Testis (tissue), 3 donors: Measurements from ENCODE around the gene CACNB2. TPM values are rescaled to one million over a fixed set of nuclear protein-coding genes. Genes with fewer than 3 reads are reported as not detected.

Experiments
- DNase-seq: peaks from one replicate; pipeline ENCODE4 v3.0.0-alpha.2; 2019
- H3K27ac ChIP-seq, 2 donors: fragments of 200-600 bp; sonication (generic); one replicate each; pipeline ENCODE4 v1.5.1; 2019
- H3K27me3 ChIP-seq: fragments of 200-600 bp; sonication (generic); one replicate; pipeline ENCODE4 v1.5.1; 2019
- H3K36me3 ChIP-seq: fragments of 200-600 bp; sonication (generic); one replicate; pipeline ENCODE4 v1.5.1; 2017; ENCODE audit warnings: low read depth; ENCODE audit errors: missing control alignments
- H3K4me1 ChIP-seq: fragments of 200-600 bp; sonication (generic); one replicate; pipeline ENCODE4 v1.5.1; 2019
- H3K4me3 ChIP-seq, 2 donors: fragments of 200-600 bp; sonication (generic); one replicate each; pipeline ENCODE4 v1.5.1; 2017 to 2019
- H3K9me3 ChIP-seq: fragments of 200-600 bp; sonication (generic); one replicate; pipeline ENCODE4 v1.5.1; 2017
- CTCF ChIP-seq, 3 experiments: fragments of 450-650 bp in 2 of 3; fragments of 200-600 bp in 1 of 3; sonication (generic) in 1 of 3; IDR thresholded peaks; one replicate each; pipeline ENCODE4 v1.5.1; 2016 to 2019; ENCODE audit warnings: antibody characterized with exemption in 3 of 3, mild to moderate bottlenecking in 2 of 3, moderate library complexity in 1 of 3
- POLR2A ChIP-seq: fragments of 450-650 bp; IDR thresholded peaks from one replicate; pipeline ENCODE4 v1.6.1; 2017; ENCODE audit warnings: antibody characterized with exemption, mild to moderate bottlenecking, moderate library complexity
- WGBS, 2 donors: methylation state at CpG; one replicate each; pipeline ENCODE4 v1.1.5; 2018; 5-methylcytosine and 5-hydroxymethylcytosine counted together
- intact Hi-C: fragments of 100-400 bp; cut with DNase I; formaldehyde crosslinking; loops from one replicate; pipeline ENCODE4 v1.15.1; 2023; ENCODE audit warnings: low total_unique reads
- polyA plus RNA-seq: library from polyadenylated mRNA; stranded (reverse); fragments of 350-450 nt; fragmentation: Illumina TruSeq; extraction: RNeasy Lipid Tissue Mini Kit (QIAGEN cat#74804); gene quantifications from one replicate; pipeline ENCODE4 v1.2.3, GENCODE V29; 2014; ENCODE audit warnings: low read depth, low replicate concordance; ENCODE audit not compliant: insufficient read depth
- total RNA-seq, 2 donors: library from RNA; depleted of rRNA; stranded (reverse); fragments of >200 nt; gene quantifications; one replicate each; pipeline ENCODE4 v1.2.3, GENCODE V29; 2016

The CACNB2 gene
- total and polyA plus RNA-seq, 3 donors from 2014 or later: 1.3 to 4.8 (median 1.4) TPM

- WGBS, 2 donors: 81 to 83% methylated on average over 3 of the region's 3 CpGs
- TF ChIP-seq CTCF (IDR thresholded peaks at IDR 0.05) (no peak), POLR2A (no peak)
- H3K27me3 ChIP-seq: no peaks in the 10 kb centered on the region
- no peaks in the 10 kb centered on the region for H3K36me3 ChIP-seq
- intact Hi-C loops: no loop called here
- H3K27ac ChIP-seq: no peak overlapping the region
- no peak overlapping the region for H3K4me3 ChIP-seq
- H3K9me3 ChIP-seq: no peaks in the 10 kb centered on the region
- DNase-seq: no peak
- peaks cover 2% of the 10 kb centered on the region for H3K4me1 ChIP-seq
Measured at GRCh38 chr10:18229826-18230225, 89.6 kb downstream of the CACNB2 start.

- H3K27ac ChIP-seq: no peak overlapping the region
- H3K27me3 ChIP-seq: no peaks in the 10 kb centered on the region
- H3K36me3 ChIP-seq: no peaks in the 10 kb centered on the region
- DNase-seq: no peak
- 77 to 92% methylated on average over 2 of the region's 2 CpGs for WGBS, 2 donors
- no peak overlapping the region for H3K4me3 ChIP-seq
- no peaks in the 10 kb centered on the region for H3K9me3 ChIP-seq
- TF ChIP-seq POLR2A (no peak), CTCF (IDR thresholded peaks at IDR 0.05) (no peak)
- intact Hi-C loops: no loop called here
- no peaks in the 10 kb centered on the region for H3K4me1 ChIP-seq
Measured at GRCh38 chr10:18230794-18231193, 90.6 kb downstream of the CACNB2 start.

- no peak for DNase-seq
- H3K27ac ChIP-seq: no peak overlapping the region
- H3K4me1 ChIP-seq: no peaks in the 10 kb centered on the region
- 67 to 98% methylated on average over 2 of the region's 2 CpGs for WGBS, 2 donors
- intact Hi-C loops: no loop called here
- no peak overlapping the region for H3K4me3 ChIP-seq
- H3K27me3 ChIP-seq: no peaks in the 10 kb centered on the region
- H3K9me3 ChIP-seq: no peaks in the 10 kb centered on the region
- H3K36me3 ChIP-seq: no peaks in the 10 kb centered on the region
- TF ChIP-seq CTCF (IDR thresholded peaks at IDR 0.05) (no peak), POLR2A (no peak)
Measured at GRCh38 chr10:18231480-18231879, 91.3 kb downstream of the CACNB2 start.

GRCh38 chr10:18233775-18234174 is 93.6 kb downstream of the CACNB2 start:
- no peak overlapping the region for H3K27ac ChIP-seq
- intact Hi-C loops: no loop called here
- H3K36me3 ChIP-seq: no peaks in the 10 kb centered on the region
- TF ChIP-seq POLR2A (no peak), CTCF (IDR thresholded peaks at IDR 0.05) (no peak)
- H3K27me3 ChIP-seq: no peaks in the 10 kb centered on the region
- no peak overlapping the region for H3K4me3 ChIP-seq
- no peaks in the 10 kb centered on the region for H3K9me3 ChIP-seq
- 48 to 57% methylated on average over 7 to 8 of the region's 8 CpGs for WGBS, 2 donors
- no peaks in the 10 kb centered on the region for H3K4me1 ChIP-seq
- DNase-seq: peak; percentile 27

- 68 to 85% methylated on average over 4 of the region's 4 CpGs for WGBS, 2 donors
- Histone ChIP-seq H3K9me3 (no peaks in the 10 kb centered on the region), H3K27me3 (no peaks in the 10 kb centered on the region), H3K36me3 (no peaks in the 10 kb centered on the region), H3K4me1 (no peaks in the 10 kb centered on the region), H3K27ac (no peak overlapping the region), H3K4me3 (no peak overlapping the region)
- TF ChIP-seq POLR2A (no peak), CTCF (IDR thresholded peaks at IDR 0.05) (no peak)
- DNase-seq: no peak
- intact Hi-C loops: no loop called here
Measured at GRCh38 chr10:18235477-18235876, 95.3 kb downstream of the CACNB2 start.
